Amniotic stem cell (primary cell): Measurements from ENCODE around the gene VASN.

Experiments
- DNase-seq: peaks from one replicate; lab custom pipeline; 2025; lab: John Stamatoyannopoulos, UW

VASN gene

GRCh38 chr16:4372578-4373355, 1.1 kb downstream of the VASN start:
- DNase-seq = no peak

- no peak for DNase-seq
These were observed 1.8 kb downstream of the VASN start for GRCh38 chr16:4373356-4373908.

- peak; percentile 76 for DNase-seq
These were observed 2.5 kb downstream of the VASN start for GRCh38 chr16:4373909-4374742.

GRCh38 chr16:4375717-4376116, 4.1 kb downstream of the VASN start:
- DNase-seq = no peak

DNA sequence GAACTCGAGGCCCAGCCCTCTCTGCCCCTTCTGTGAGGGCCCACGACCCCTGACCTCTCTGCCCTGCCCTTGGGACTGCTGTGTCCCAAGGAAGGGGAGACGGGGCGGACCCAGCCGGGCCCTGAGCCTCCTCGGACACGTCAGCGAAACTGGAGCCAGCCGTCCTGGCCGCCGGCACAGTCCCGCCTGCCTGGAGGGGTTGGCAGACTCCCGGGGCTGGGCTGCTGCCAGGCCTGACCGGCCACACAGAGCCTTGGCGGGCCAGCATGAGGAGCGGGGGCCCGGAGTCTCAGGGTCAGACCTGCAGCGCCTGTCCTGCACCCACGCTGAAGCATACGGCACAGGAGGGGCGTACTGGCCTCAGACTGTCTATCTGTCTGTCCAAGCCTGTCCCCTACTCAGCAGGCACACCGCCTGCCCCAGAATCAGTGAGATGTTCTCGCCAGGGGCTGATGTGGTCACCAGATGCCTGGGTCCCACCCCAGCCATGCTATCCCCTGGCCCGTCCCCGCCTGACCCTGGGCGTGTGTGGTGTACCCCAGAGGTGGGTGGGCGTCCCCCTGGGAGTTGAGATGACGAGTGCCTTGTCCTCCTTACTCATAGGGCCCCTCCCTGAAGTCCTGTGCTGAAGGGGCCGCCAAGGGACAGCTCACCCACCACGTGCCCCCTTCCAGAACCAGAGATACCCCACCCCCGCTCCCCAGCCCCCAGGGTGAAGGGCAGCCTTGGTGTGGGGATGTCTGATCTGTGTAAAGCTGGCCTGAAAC, 4.7 kb downstream of the VASN start:
- DNase-seq = peak; percentile 36

DNA sequence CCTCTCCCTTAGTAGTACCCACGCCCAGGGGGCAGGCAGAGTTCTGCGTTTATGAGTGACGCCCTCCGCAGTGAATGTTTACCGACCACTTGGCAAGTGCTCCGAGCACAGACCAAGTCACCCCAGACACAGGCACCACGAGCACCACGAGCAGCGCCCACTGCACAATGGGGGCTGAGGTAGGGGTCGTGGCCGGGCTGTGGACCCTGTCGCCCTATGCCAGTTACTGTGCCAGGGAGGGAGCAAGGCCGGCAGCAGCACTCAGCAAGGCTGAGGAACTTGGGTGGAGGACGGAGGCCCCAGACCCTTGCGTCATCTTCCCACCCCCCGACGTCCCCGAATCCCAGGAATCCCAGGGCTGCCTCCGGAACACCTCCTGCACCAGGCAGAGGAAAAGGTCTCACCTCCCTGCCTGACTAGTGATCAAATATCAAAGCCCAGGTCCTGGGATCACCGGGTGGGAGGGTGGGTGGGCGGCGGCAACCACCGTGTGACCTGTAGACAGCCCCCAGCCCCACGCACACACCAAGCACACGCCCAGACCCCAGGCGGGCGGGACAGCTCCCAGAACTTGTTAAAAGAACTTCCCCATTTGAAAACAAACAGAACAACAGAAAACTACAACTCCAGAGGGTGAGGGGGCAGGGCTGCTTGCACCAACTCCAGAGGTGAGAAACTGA, 5.4 kb downstream of the VASN start:
- DNase-seq = no peak

DNA sequence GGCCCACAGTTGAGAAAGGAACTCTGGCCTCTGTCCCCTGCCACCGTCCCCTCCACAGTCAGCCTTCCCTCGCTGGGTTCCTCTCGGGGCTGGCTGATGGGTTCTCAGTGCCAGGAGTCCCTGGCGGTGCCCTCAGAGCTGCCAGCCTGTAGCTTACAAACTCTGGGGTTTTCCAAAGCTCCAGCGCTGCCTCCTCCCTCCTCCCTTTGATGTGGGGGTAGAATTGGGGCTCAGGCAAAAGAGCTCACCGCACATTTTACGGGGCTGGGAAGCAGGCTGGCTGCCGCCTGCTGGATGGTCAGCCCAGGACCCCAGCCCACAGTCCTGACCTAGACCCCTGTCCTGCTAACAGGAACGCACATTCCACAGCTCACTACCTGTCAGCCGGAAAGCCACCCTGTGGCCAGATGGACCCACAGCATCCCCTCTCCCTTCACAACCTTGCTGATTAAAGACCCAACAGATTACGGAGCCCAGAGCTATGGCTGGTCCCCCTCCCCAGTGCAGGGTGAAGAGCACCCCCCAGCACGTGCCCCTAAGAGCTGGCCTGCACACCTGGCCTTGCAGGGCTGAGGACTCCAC, 6.0 kb downstream of the VASN start:
- no peak for DNase-seq

DNA sequence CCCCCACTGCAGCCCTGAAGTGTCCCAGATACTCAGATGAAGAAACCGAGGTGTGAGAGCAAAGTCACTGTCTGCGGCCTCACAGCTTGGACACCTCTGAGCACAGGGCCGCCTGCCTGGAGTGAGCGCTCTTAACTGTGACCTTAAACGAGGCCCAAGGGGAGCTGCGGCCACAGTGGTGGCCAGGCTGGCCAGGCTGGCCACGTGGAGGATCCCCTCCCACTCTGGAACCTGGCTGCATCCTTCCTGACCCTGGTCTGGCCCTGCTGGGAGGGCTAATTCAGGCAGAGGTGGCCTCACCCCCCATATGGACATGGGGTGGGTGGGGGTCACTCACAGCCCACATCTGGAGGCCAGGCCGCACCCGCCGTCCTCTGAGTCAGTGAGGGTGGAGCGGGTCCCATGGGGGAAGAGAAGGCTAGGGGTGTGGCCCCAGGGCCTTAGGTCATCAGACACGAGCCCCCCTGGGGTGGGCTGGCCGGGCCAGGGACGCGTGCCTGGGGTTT, 6.6 kb downstream of the VASN start:
- no peak for DNase-seq

DNA sequence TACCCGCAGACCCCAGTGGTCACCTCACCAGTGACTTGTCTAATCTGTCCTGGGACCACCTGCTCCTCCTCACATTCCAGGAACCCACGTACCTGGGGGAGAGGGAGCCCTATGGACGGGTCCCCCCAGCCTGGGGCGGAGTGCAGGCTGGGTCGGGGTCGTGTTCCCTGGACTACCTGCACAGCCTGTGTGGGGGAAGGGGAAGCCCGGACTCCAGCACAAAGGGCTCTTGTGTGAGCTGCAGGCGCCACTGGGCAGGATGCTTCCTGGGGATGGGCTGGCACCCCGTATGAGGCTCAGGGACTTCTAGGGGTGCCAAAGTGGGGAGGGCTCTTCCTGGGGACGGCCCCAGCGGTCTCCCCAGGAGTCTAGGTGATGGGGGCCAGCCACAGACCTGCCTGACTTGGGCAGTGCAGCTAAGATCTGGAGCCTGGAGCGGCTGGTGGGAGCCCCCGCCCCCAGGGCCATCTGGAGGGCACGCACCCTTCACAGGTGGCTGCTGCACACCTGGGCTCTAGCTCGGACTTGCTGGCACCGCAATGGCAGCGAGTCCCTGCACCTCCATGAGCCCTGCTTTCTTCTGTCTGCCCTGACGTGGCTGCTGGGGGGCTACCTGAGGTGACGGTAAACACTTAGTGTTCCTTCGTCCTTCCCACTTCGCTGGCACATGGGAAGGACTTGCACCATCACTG, 7.5 kb downstream of the VASN start:
- no peak for DNase-seq

- no peak for DNase-seq
These were observed 8.7 kb downstream of the VASN start for GRCh38 chr16:4380119-4381063.

- DNase-seq = no peak
These were observed 9.7 kb downstream of the VASN start for GRCh38 chr16:4381072-4381934.

DNA sequence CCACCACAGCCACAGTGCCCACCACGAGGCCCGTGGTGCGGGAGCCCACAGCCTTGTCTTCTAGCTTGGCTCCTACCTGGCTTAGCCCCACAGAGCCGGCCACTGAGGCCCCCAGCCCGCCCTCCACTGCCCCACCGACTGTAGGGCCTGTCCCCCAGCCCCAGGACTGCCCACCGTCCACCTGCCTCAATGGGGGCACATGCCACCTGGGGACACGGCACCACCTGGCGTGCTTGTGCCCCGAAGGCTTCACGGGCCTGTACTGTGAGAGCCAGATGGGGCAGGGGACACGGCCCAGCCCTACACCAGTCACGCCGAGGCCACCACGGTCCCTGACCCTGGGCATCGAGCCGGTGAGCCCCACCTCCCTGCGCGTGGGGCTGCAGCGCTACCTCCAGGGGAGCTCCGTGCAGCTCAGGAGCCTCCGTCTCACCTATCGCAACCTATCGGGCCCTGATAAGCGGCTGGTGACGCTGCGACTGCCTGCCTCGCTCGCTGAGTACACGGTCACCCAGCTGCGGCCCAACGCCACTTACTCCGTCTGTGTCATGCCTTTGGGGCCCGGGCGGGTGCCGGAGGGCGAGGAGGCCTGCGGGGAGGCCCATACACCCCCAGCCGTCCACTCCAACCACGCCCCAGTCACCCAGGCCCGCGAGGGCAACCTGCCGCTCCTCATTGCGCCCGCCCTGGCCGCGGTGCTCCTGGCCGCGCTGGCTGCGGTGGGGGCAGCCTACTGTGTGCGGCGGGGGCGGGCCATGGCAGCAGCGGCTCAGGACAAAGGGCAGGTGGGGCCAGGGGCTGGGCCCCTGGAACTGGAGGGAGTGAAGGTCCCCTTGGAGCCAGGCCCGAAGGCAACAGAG, 10.5 kb downstream of the VASN start:
- DNase-seq = no peak

DNA sequence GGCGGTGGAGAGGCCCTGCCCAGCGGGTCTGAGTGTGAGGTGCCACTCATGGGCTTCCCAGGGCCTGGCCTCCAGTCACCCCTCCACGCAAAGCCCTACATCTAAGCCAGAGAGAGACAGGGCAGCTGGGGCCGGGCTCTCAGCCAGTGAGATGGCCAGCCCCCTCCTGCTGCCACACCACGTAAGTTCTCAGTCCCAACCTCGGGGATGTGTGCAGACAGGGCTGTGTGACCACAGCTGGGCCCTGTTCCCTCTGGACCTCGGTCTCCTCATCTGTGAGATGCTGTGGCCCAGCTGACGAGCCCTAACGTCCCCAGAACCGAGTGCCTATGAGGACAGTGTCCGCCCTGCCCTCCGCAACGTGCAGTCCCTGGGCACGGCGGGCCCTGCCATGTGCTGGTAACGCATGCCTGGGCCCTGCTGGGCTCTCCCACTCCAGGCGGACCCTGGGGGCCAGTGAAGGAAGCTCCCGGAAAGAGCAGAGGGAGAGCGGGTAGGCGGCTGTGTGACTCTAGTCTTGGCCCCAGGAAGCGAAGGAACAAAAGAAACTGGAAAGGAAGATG, 11.2 kb downstream of the VASN start:
- DNase-seq = no peak

- no peak for DNase-seq
These were observed 12.2 kb downstream of the VASN start for GRCh38 chr16:4383591-4384444.

- peak; percentile 35 for DNase-seq
These were observed 12.9 kb downstream of the VASN start for GRCh38 chr16:4384509-4384942.
